Glutamatergic neuron (in vitro differentiated cells): ENCODE measurements around the gene FOLR2. TPM values are rescaled to one million over a fixed set of nuclear protein-coding genes. Genes with fewer than 3 reads are reported as not detected.

Experiments used
- DNase-seq: peaks from one replicate; pipeline ENCODE4 v3.0.0; 2022
- H3K27ac Mint-ChIP-seq: one replicate; pipeline ENCODE4 v1.8.0; 2020; ENCODE audit warnings: mild to moderate bottlenecking, mixed read lengths, inconsistent platforms; ENCODE audit not compliant: unreplicated experiment
- H3K27me3 Mint-ChIP-seq: one replicate; pipeline ENCODE4 v1.8.0; 2020; ENCODE audit warnings: mild to moderate bottlenecking, moderate library complexity, mixed read lengths, inconsistent platforms; ENCODE audit not compliant: unreplicated experiment
- H3K36me3 Mint-ChIP-seq: one replicate; pipeline ENCODE4 v1.8.0; 2020; ENCODE audit warnings: mild to moderate bottlenecking, mixed read lengths, inconsistent platforms; ENCODE audit not compliant: unreplicated experiment
- H3K4me1 Mint-ChIP-seq: one replicate; pipeline ENCODE4 v1.8.0; 2020; ENCODE audit warnings: mild to moderate bottlenecking, low read depth, mixed read lengths, inconsistent platforms; ENCODE audit not compliant: unreplicated experiment
- H3K4me3 Mint-ChIP-seq: one replicate; pipeline ENCODE4 v1.8.0; 2020; ENCODE audit warnings: mild to moderate bottlenecking, mixed read lengths, inconsistent platforms; ENCODE audit not compliant: unreplicated experiment
- H3K9me3 Mint-ChIP-seq: one replicate; pipeline ENCODE4 v1.8.0; 2020; ENCODE audit warnings: mild to moderate bottlenecking, moderate library complexity, mixed read lengths, inconsistent platforms; ENCODE audit not compliant: unreplicated experiment
- total RNA-seq: library from RNA; stranded (reverse); fragmentation: NEBNext Ultra II Directional; extraction: Animal tissue kit (Norgen Biotek cat#: 25700); gene quantifications from one replicate; pipeline ENCODE4 v1.2.1, GENCODE V29; 2021; ENCODE audit not compliant: unreplicated experiment
- TF ChIP-seq, protein P1 (sequence below): fragments of 200-600 bp; sonication (generic); IDR thresholded peaks from one replicate; pipeline ENCODE4 v1.5.0; 2021; ENCODE audit not compliant: partially characterized antibody, unreplicated experiment

FOLR2 gene
- total RNA-seq, 1 donor from 2014 or later: not detected

DNA sequence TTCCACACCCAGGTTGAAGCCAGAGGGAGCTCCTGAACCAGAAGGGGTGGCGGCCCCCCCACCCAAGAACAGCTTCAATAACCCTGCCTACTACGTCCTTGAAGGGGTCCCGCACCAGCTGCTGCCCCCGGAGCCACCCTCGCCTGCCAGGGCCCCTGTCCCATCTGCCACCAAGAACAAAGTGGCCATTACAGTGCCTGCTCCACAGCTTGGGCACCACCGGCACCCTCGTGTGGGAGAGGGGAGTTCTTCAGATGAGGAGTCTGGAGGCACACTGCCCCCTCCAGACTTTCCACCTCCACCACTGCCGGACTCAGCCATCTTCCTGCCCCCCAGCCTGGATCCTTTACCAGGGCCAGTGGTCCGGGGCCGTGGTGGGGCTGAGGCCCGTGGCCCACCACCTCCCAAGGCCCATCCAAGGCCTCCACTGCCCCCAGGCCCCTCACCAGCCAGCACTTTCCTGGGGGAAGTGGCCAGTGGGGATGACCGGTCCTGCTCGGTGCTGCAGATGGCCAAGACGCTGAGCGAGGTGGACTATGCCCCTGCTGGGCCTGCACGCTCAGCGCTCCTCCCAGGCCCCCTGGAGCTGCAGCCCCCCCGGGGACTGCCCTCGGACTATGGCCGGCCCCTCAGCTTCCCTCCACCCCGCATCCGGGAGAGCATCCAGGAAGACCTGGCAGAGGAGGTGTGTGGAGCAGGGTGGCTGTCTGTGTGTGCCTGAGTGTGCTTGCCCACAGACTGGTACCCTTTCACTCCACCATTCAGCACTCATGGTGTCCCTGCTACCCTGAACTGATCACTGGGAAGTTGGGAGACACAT is 20.7 kb downstream of the FOLR2 start:
- Mint-ChIP-seq H3K27ac (no peak overlapping the region), H3K36me3 (no peaks in the 10 kb centered on the region), H3K4me3 (no peak overlapping the region), H3K4me1 (peaks cover 4% of the 10 kb centered on the region), H3K27me3 (peaks cover 21% of the 10 kb centered on the region), H3K9me3 (peaks cover 2% of the 10 kb centered on the region)
- no peak for DNase-seq
- TF ChIP-seq, protein P1, sequence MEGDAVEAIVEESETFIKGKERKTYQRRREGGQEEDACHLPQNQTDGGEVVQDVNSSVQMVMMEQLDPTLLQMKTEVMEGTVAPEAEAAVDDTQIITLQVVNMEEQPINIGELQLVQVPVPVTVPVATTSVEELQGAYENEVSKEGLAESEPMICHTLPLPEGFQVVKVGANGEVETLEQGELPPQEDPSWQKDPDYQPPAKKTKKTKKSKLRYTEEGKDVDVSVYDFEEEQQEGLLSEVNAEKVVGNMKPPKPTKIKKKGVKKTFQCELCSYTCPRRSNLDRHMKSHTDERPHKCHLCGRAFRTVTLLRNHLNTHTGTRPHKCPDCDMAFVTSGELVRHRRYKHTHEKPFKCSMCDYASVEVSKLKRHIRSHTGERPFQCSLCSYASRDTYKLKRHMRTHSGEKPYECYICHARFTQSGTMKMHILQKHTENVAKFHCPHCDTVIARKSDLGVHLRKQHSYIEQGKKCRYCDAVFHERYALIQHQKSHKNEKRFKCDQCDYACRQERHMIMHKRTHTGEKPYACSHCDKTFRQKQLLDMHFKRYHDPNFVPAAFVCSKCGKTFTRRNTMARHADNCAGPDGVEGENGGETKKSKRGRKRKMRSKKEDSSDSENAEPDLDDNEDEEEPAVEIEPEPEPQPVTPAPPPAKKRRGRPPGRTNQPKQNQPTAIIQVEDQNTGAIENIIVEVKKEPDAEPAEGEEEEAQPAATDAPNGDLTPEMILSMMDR: no peak

DNA sequence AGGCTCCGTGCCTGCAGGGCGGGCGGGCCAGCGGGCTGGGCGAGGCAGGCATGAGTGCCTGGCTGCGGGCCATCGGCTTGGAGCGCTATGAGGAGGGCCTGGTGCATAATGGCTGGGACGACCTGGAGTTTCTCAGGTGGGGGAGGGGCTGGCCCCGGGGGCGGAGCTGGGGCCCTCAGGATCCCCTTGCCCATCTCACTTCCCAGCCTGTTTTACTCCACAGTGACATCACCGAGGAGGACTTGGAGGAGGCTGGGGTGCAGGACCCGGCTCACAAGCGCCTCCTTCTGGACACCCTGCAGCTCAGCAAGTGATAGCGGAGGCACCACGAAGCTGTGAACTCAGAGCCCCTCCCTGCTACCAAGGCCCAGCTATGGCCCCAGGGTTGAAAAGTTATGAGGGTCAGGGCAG is 21.5 kb downstream of the FOLR2 start:
- Mint-ChIP-seq H3K27me3 (peaks cover 27% of the 10 kb centered on the region), H3K9me3 (peaks cover 2% of the 10 kb centered on the region), H3K36me3 (no peaks in the 10 kb centered on the region), H3K27ac (no peak overlapping the region), H3K4me3 (no peak overlapping the region), H3K4me1 (peaks cover 4% of the 10 kb centered on the region)
- TF ChIP-seq, protein P1: peak; percentile 82
- DNase-seq: peak; percentile 83

DNA sequence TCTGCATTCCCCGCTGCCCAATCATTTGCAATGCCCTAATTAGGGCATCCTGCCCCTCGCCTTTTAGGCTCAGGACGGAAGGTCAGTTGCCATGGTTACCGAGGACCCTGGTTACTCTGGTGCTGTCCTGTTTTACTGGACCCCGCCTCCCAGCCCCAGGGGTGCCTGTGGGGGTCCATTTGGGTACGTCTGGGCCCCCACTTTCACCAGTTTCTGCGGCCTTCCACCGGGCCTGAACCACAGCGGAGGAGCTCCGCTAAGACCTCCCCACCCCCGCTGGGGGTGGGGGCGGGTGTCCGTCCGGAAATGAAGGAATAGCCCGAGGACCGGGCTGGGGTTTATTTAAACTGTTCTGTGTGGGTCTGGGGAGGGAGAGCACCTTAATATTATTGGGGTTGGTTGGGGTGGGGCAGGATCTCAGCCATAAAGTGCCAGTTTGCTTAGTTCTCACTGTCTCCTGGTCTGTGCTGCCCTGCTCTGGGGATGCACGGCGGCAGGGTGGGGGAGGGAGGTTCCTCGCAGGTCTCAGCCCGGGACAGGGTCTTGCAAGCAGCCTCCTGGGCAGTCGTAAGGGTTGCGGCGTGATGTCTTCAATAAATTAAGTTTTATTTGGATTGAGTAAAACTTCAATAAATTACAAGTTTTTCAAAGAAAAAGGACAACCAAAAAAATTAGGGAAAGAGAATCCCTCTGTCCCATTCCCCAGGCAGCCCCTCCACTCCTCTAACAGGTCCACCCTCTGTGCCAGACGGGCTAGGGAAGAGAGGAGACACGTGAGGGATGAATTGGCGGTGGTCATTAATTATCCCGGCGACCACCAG is 22.1 kb downstream of the FOLR2 start:
- H3K4me3 Mint-ChIP-seq: peak overlapping the region; percentile 67
- TF ChIP-seq, protein P1: peak; percentile 46
- H3K27ac Mint-ChIP-seq: no peak overlapping the region
- H3K27me3 Mint-ChIP-seq: peaks cover 32% of the 10 kb centered on the region
- no peaks in the 10 kb centered on the region for H3K9me3 Mint-ChIP-seq
- H3K4me1 Mint-ChIP-seq: peaks cover 4% of the 10 kb centered on the region
- H3K36me3 Mint-ChIP-seq: no peaks in the 10 kb centered on the region
- no peak for DNase-seq

DNA sequence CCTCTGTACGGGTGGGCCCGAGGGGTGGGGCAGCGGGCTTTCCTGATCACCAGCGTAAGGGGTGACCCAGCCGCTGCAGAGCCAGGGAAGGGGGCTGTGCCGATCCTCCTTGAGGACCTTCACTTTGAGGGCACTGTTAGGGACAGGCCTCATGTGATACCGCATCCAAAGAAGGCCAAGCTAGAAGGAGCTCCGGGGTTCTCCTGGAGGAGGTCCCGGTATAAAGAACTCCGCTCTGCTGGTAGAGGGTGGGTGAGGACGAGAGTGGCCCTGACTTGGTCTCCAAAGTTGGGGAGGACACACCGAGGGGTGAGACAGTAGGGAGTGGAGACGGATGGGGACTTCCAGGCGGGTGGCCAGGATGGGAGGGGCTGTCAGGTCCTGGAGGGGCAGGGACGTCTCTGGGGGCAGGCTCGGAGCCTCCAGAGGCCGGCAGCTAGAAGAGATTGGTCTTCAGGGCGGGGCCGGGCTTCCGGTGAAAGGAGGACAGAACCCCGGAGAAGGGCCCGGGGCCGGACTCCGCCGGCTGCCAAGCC is 22.8 kb downstream of the FOLR2 start:
- peak; percentile 31 for DNase-seq
- Mint-ChIP-seq H3K4me1 (peaks cover 4% of the 10 kb centered on the region), H3K9me3 (no peaks in the 10 kb centered on the region), H3K36me3 (no peaks in the 10 kb centered on the region), H3K27me3 (peaks cover 32% of the 10 kb centered on the region), H3K4me3 (peak overlapping the region; percentile 86), H3K27ac (no peak overlapping the region)
- TF ChIP-seq, protein P1: no peak
